ENCODE measurements around the gene MEF2C. TPM values are rescaled to one million over a fixed set of nuclear protein-coding genes. Genes with fewer than 3 reads are reported as not detected.

MEF2C gene
- total RNA-seq, 4 donors from 2014 or later = 45.6 to 92.0 (median 54.4) TPM

- no peak for TF ChIP-seq CTCF (IDR thresholded peaks at IDR 0.05; ENCODE audit: low read depth)
Observed at GRCh38 chr5:88884608-88884877, 1.6 kb upstream of the MEF2C start.

- TF ChIP-seq CTCF (IDR thresholded peaks at IDR 0.05; ENCODE audit: low read depth) = no peak
Observed at GRCh38 chr5:88883836-88884607, 1.0 kb upstream of the MEF2C start.

- no peak for TF ChIP-seq CTCF (IDR thresholded peaks at IDR 0.05; ENCODE audit: low read depth)
Observed at GRCh38 chr5:88882276-88883038, 527 bp downstream of the MEF2C start.

GRCh38 chr5:88881571-88881971, 1.4 kb downstream of the MEF2C start:
- TF ChIP-seq CTCF (IDR thresholded peaks at IDR 0.05; ENCODE audit: low read depth) = no peak

- TF ChIP-seq CTCF (IDR thresholded peaks at IDR 0.05; ENCODE audit: low read depth) = no peak
Observed at GRCh38 chr5:88880201-88880600, 2.8 kb downstream of the MEF2C start.

GRCh38 chr5:88879724-88880123, 3.3 kb downstream of the MEF2C start:
- no peak for TF ChIP-seq CTCF (IDR thresholded peaks at IDR 0.05; ENCODE audit: low read depth)

GRCh38 chr5:88878976-88879375, 4.0 kb downstream of the MEF2C start:
- no peak for TF ChIP-seq CTCF (IDR thresholded peaks at IDR 0.05; ENCODE audit: low read depth)

All from subcutaneous adipose tissue (tissue), 4 donors.